Heart left ventricle (tissue), 13 donors: ENCODE results near the gene IFI27.

ENCODE experiments used
- POLR2A ChIP-seq, 2 donors: fragments of 450-650 bp; IDR thresholded peaks; one replicate each; pipeline ENCODE4 v1.6.1; 2017; ENCODE audit warnings: antibody characterized with exemption in 2 of 2, mild to moderate bottlenecking in 2 of 2, moderate library complexity in 2 of 2
- TF ChIP-seq, protein P1 (sequence below), 12 donors: fragments of 200-600 bp; sonication (generic) in 4 of 12; IDR thresholded peaks; one replicate each; pipeline versions ENCODE4 v1.5.0 to v1.8.0; 2018 to 2022; ENCODE audit warnings: antibody characterized with exemption in 12 of 12, mild to moderate bottlenecking in 5 of 12
- donor health status: ischemic (EF 13 %, LVEDD 7.1; RV severe dilation, severe dysfunction).
- donor health status: DM: no; HTN: yes; CAD: no.
- donor health status: DM: no; HTN: no; CAD: no.
- donor health status: ischemic (EF 25% LVEDD 6.9; RV normal size, moderate dysfunction).
- donor health status: ischemic (EF 25% LVEDD 5.7; RV mildly dilated, moderate dysfunction).
- donor health status: ischemic (EF 35%, LVEDD 5.7; RV mildly dilated, moderate dysfunction).
- donor health status: nonischemic (EF 11% LVEDD 7.7; RV severe dilation, severe dysfunction).
- donor health status: DM: yes; HTN: yes; CAD: no.
- donor health status: PGD.
- donor health status: ischemic (EF 29% LVEDD 5.4; RV normal size, mild dysfunction).
- donor health status: nonischemic (EF 23%, LVEDD 6.1; RV moderate dilation, normal function).

DNA sequence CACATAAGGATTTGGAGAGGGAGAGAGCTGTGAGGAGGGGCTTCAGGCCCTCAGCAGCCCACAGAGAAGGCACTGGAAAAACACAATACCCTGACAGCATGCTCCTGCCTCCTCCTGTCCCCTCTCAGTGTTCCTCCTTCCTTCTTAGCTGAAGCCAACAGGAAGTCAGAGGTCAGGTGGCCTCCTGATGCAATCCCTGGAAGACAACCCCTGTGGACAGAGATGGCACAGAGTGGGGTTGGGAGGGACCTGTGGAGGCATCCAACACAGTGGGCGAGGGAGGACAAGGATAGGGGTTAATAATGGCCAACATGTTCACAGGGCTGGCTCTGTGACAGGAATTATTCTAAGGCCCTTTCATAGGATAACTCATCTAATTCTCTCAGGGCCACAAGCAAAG, 34.2 kb downstream of the IFI27 start:
- TF ChIP-seq POLR2A (IDR thresholded peaks at IDR 0.05) = no peak
- TF ChIP-seq, protein P1, sequence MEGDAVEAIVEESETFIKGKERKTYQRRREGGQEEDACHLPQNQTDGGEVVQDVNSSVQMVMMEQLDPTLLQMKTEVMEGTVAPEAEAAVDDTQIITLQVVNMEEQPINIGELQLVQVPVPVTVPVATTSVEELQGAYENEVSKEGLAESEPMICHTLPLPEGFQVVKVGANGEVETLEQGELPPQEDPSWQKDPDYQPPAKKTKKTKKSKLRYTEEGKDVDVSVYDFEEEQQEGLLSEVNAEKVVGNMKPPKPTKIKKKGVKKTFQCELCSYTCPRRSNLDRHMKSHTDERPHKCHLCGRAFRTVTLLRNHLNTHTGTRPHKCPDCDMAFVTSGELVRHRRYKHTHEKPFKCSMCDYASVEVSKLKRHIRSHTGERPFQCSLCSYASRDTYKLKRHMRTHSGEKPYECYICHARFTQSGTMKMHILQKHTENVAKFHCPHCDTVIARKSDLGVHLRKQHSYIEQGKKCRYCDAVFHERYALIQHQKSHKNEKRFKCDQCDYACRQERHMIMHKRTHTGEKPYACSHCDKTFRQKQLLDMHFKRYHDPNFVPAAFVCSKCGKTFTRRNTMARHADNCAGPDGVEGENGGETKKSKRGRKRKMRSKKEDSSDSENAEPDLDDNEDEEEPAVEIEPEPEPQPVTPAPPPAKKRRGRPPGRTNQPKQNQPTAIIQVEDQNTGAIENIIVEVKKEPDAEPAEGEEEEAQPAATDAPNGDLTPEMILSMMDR (IDR thresholded peaks at IDR 0.05) = no peak
